ACC112 (cell line): Measurements from ENCODE around the gene RPS19BP1.
A peak's percentile ranks its signal among the peaks of the same experiment; 100 is the strongest.
"Not testable (repeated sequence)": the region's sequence is repeated elsewhere in the genome, so short reads cannot be mapped to it uniquely, and the experiment has no call there.

Experiments
- H2AFZ ChIP-seq: fragments of 200-600 bp; sonication (generic); one replicate; pipeline ENCODE4 v1.6.0; 2017; ENCODE audit warnings: antibody characterized with exemption, low read length; ENCODE audit not compliant: unreplicated experiment
- H3K27ac ChIP-seq: fragments of 200-600 bp; sonication (generic); 2 replicates; pipeline ENCODE4 v1.5.1; 2014; ENCODE audit warnings: low read depth, mild to moderate bottlenecking, antibody characterized with exemption, low read length, moderate library complexity
- H3K27me3 ChIP-seq: fragments of 200-600 bp; sonication (generic); 2 replicates; pipeline ENCODE4 v1.6.1; 2014; ENCODE audit warnings: mild to moderate bottlenecking, antibody characterized with exemption, low read length, moderate library complexity, mixed read lengths; ENCODE audit not compliant: insufficient read depth
- H3K36me3 ChIP-seq: fragments of 200-600 bp; sonication (generic); 2 replicates; pipeline ENCODE4 v1.6.1; 2016; ENCODE audit warnings: mild to moderate bottlenecking, antibody characterized with exemption, low read length, moderate library complexity, mixed read lengths; ENCODE audit not compliant: insufficient read depth
- H3K4me1 ChIP-seq: fragments of 200-600 bp; sonication (generic); one replicate; pipeline ENCODE4 v1.6.1; 2016; ENCODE audit warnings: low read length, mixed read lengths; ENCODE audit not compliant: insufficient read depth, unreplicated experiment, control insufficient read depth
- H3K4me3 ChIP-seq: fragments of 200-600 bp; sonication (generic); 2 replicates; pipeline ENCODE4 v1.5.1; 2014; ENCODE audit warnings: mild to moderate bottlenecking, low read depth, low read length
- H3K79me2 ChIP-seq: fragments of 200-600 bp; sonication (generic); one replicate; pipeline ENCODE4 v1.6.0; 2016; ENCODE audit warnings: low read length; ENCODE audit not compliant: control insufficient read depth, unreplicated experiment, insufficient read depth

Gene RPS19BP1

GRCh38 chr22:39528080-39528661, 4.4 kb downstream of the RPS19BP1 start:
- Histone ChIP-seq H2AFZ (no peak overlapping the region), H3K4me3 (no peak overlapping the region), H3K36me3 (peaks cover 1% of the 10 kb centered on the region; the same call in 1 of the 2 replicates), H3K79me2 (peaks cover 18% of the 10 kb centered on the region), H3K27me3 (no peaks in the 10 kb centered on the region), H3K27ac (no peak overlapping the region), H3K4me1 (peaks cover 15% of the 10 kb centered on the region)

DNA sequence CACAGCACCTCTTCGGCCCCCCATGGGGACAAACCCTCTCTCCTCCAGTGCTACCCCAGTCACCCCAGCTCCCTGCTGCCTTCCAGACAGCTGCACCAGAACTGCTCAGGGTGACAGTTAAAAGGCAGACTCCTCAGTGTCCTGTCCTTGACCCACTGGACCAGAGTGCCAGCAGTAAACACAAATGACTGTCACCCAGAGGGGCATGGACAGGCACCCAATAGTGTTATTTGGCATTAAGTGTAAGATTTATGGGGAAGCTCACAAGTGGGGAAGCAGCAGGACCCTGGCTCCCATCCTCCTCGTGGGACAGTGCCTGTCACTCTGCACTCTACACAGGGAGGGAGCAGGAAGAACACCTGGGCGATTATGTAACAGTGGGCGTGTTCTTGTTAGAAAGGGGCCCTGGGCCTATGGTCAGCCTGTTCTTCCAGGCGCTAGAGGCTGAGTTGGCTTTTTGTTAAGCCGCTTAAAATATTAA, 5.0 kb downstream of the RPS19BP1 start:
- H3K27ac ChIP-seq = no peak overlapping the region
- peaks cover 23% of the 10 kb centered on the region for H3K79me2 ChIP-seq

GRCh38 chr22:39526736-39527171, 5.8 kb downstream of the RPS19BP1 start:
- no peak overlapping the region for H2AFZ ChIP-seq
- H3K27ac ChIP-seq = no peak overlapping the region
- no peak overlapping the region for H3K4me3 ChIP-seq
- peaks cover 22% of the 10 kb centered on the region for H3K79me2 ChIP-seq
- H3K27me3 ChIP-seq = no peaks in the 10 kb centered on the region
- H3K4me1 ChIP-seq = peaks cover 15% of the 10 kb centered on the region
- peaks cover 10% of the 10 kb centered on the region; the same call in 1 of the 2 replicates for H3K36me3 ChIP-seq

More for the DNA sequence above, 5.0 kb downstream of the RPS19BP1 start:
- Histone ChIP-seq H2AFZ (no peak overlapping the region), H3K36me3 (peaks cover 6% of the 10 kb centered on the region; the same call in 1 of the 2 replicates), H3K4me3 (no peak overlapping the region), H3K27me3 (no peaks in the 10 kb centered on the region), H3K4me1 (peaks cover 15% of the 10 kb centered on the region)

- no peak overlapping the region for H3K27ac ChIP-seq
- H3K36me3 ChIP-seq = peaks cover 18% of the 10 kb centered on the region
- H3K4me3 ChIP-seq = no peak overlapping the region
- no peaks in the 10 kb centered on the region for H3K27me3 ChIP-seq
- peaks cover 7% of the 10 kb centered on the region for H3K4me1 ChIP-seq
- no peak overlapping the region for H2AFZ ChIP-seq
- peaks cover 25% of the 10 kb centered on the region for H3K79me2 ChIP-seq
These were observed 6.9 kb downstream of the RPS19BP1 start for GRCh38 chr22:39525658-39525975.

- Histone ChIP-seq H3K27ac (no peak overlapping the region), H3K27me3 (no peaks in the 10 kb centered on the region), H3K79me2 (peaks cover 27% of the 10 kb centered on the region), H3K36me3 (peaks cover 18% of the 10 kb centered on the region), H3K4me1 (peaks cover 7% of the 10 kb centered on the region), H3K4me3 (no peak overlapping the region), H2AFZ (no peak overlapping the region)
These were observed 7.5 kb downstream of the RPS19BP1 start for GRCh38 chr22:39524753-39525657.

DNA sequence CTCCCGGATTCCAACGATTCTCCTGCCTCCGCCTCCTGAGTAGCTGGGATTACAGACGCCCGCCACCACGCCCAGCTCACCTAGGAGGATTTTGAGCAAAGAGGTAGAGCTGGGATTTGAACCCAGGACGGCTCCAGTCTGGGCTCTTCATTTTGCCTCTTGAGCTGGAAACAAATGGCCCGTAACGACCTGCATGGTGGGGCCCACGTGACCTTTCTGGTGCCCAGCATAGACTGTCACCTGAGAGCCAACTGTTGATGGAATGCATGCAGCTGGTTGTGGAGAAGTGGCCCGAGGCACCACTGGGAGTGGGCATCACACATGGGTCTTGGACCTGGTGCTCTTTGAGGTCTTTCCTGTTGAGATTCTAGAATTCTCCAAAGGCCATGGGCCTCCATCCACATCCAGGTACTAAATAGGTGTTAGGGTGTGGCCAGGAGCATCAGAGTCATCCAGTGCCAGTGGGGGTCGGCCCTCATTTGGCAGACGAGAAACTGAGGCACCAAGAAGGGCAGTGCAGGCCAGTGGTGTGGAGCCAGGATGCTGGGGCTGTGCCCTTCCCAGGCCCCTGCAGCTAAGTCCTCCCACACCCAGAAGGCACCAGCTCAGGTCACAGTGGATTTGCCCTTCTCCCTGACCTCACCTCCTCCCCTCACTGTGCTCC, 8.3 kb downstream of the RPS19BP1 start:
- Histone ChIP-seq H3K79me2 (peaks cover 27% of the 10 kb centered on the region), H3K27me3 (no peaks in the 10 kb centered on the region), H3K4me3 (no peak overlapping the region), H2AFZ (no peak overlapping the region), H3K4me1 (peaks cover 3% of the 10 kb centered on the region), H3K27ac (no peak overlapping the region), H3K36me3 (peaks cover 18% of the 10 kb centered on the region)

DNA sequence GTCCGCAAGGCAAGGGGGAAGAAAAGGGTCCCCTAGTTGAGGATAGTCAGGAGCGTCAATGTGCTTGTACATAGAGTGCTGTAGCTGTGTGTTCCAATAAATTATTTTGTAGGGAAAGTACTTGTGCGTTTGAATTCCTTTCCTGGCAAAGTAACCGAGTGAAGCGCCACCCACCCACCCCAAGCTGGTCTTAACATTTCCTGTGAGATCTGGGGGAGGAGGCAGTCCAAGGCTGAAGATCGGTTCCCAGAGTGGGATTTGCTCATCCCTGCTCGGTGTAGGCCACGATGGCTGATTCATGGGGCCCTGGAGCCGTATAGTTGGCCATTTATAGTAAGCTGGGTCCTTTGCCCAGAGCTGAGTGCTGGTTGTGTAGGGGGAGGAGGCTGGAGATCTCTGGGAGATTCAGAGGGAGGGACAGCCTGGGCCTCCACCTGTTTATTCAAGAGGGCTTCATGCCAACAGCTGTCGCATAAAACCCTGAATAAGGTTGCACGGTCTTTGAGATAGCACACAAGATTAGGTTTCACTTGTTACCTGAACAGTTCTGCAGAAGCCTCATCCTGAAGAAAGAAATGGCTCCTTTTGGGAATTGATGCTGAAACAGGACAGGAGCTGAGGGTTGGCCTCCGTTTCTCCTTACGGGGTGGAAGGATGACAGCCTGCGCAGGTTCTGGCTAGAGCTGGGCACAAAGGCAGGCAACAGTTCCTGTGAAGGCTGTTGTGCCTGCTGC, 9.8 kb downstream of the RPS19BP1 start:
- Histone ChIP-seq H3K79me2 (peaks cover 26% of the 10 kb centered on the region), H3K4me1 (peaks cover 14% of the 10 kb centered on the region), H2AFZ (no peak overlapping the region), H3K27ac (peak overlapping the region; percentile 27), H3K36me3 (peaks cover 18% of the 10 kb centered on the region), H3K4me3 (peak overlapping the region; percentile 96), H3K27me3 (no peaks in the 10 kb centered on the region)

GRCh38 chr22:39522091-39522490, 10.5 kb downstream of the RPS19BP1 start:
- not testable (repeated sequence) for H2AFZ ChIP-seq, H3K27me3 ChIP-seq
- Histone ChIP-seq H3K36me3 (peaks cover 18% of the 10 kb centered on the region), H3K4me1 (peaks cover 15% of the 10 kb centered on the region), H3K27ac (peak overlapping the region; percentile 99), H3K4me3 (peak overlapping the region; percentile 96), H3K79me2 (peaks cover 26% of the 10 kb centered on the region)

GRCh38 chr22:39521106-39521885, 11.3 kb downstream of the RPS19BP1 start:
- H2AFZ ChIP-seq, H3K27me3 ChIP-seq: not testable (repeated sequence)
- H3K4me1 ChIP-seq = peaks cover 15% of the 10 kb centered on the region
- peak overlapping the region; percentile 96 for H3K4me3 ChIP-seq
- peaks cover 26% of the 10 kb centered on the region for H3K79me2 ChIP-seq
- peaks cover 18% of the 10 kb centered on the region for H3K36me3 ChIP-seq
- peak overlapping the region; percentile 99 for H3K27ac ChIP-seq
